Measurements from ENCODE around the gene RASD2.

Gene RASD2

GRCh38 chr22:35587896-35588295 lies 47.3 kb downstream of the RASD2 start:
- no peak for DNase-seq

- no peak for DNase-seq
These were observed 48.6 kb downstream of the RASD2 start for GRCh38 chr22:35589071-35589755.

- no peak for DNase-seq
These were observed 49.1 kb downstream of the RASD2 start for GRCh38 chr22:35589756-35590093.

- DNase-seq: no peak
These were observed 50.1 kb downstream of the RASD2 start for GRCh38 chr22:35590634-35591295.

DNA sequence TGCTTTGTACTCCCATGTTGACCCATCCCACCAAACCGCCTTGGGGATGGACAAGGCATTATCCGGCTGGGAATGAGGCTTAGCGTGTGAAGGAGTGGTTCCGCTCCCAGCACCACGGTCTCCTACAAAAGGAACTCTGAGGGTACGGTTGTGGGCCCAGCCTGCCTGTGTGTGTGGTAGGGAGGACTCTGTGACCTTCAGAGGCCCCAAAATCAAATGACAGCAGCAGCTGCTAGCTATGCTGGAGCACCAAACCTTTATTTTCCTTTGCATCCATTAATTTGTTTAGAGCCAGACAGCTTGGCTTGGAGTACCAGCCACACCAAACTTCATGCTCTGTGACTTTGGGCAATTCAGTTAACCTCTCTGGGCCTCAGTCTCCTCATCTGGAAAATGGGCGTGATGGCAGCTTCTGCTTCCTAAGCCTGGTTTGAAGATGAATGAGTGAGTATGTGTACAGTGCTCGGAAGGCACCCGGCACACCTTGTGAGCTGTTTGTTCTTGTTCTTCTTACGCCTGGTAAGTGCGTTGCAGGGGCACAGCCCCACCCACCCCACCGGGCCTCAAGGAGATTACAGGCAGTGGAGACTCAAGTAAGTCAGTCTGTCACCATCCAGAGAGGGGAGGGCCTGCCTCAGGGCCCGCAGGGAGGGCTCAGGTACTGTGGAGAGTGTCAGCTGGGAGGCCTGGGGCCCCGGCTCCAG lies 51.2 kb downstream of the RASD2 start:
- DNase-seq: no peak

GRCh38 chr22:35592418-35592967 lies 51.9 kb downstream of the RASD2 start:
- no peak for DNase-seq

GRCh38 chr22:35593071-35593890 lies 52.6 kb downstream of the RASD2 start:
- DNase-seq: no peak

DNA sequence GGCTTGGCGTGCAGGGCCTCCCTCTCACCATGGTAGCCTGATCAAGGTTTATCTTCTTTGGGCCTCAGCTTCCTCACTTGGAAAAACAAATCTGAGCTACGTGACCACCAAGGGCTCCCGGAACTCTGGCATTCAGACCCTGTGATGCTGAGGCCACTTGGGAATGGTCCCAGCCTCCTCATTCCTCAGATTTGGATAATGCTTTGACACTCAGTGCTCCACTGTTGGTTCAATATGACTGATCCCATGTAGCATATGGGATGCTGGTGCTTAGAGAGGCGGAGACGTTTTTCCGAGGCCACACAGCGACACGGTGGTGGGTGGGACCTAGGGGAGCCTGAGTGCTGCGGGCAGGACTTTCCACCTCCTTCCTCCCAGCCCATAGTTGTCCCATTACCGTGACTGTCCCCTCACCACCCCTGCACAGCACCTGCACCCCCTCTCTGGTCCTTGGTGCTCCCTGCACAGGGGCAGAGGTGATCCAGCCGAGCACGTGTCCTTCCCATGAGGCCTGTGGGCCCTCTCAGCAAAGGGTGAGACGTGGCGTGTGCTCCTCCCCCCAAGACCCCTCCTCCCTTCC lies 53.4 kb downstream of the RASD2 start:
- DNase-seq: no peak

DNA sequence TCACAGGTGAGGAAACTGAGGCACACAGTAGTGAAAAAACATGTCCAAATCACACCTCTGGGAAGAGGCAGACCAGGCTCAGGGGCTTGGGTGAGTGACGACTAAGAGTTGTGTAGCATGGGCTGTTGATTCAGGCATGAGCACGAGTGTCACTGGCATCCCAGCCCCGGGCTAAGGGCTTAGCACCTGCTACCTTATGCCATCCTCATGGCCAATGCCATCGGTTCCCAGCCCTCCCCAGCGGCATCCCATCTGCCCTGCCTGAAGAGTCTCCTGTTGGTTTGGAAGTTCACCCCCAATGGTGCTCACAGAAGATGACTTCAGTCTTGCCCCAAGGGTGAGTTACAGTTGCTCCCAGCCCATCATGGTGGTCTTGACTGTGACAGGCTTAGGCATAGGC lies 54.1 kb downstream of the RASD2 start:
- no peak for DNase-seq

DNA sequence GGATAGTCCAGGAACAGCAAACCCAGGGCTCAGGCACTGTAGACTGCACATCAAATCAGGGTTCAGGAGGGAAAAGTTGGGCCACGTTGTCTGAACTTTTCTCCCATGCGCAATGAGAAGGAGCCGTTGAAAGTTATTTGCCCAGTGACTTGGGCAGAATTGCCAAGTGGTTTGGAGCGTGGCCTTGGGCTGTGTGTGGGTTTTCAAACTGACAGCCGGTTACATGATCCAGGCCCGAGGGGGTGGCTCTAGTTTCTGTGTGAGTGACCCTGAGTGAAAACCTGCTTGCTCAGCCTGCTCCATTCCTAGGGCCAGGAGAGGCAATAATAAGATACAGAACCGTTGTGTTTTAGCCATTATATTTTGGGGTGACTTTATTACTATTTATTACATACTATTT lies 56.2 kb downstream of the RASD2 start:
- DNase-seq: no peak

- DNase-seq: no peak
These were observed 57.2 kb downstream of the RASD2 start for GRCh38 chr22:35597692-35598395.

- no peak for DNase-seq
These were observed 57.7 kb downstream of the RASD2 start for GRCh38 chr22:35598396-35598710.

DNA sequence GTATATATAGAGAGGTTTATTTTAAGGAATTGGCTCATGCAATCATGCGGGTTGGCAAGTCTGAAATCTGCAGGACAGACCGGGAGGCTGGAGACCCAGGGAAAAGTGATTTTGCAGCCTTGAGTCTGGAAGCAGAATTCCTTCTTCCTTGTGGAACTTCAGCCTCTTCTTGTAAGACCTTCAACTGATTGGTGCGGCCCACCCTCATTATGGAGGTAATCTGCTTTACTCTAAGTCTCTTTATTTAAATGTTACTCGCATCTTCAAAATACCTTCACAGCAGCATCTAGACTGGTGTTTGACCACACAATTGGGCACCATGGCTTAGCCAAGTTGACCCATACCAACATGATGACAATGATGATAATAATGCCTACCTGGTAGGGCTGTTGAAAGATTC lies 58.7 kb downstream of the RASD2 start:
- DNase-seq: no peak

GRCh38 chr22:35600476-35600875 lies 59.8 kb downstream of the RASD2 start:
- no peak for DNase-seq

- no peak for DNase-seq
These were observed 60.5 kb downstream of the RASD2 start for GRCh38 chr22:35601013-35601580.

DNA sequence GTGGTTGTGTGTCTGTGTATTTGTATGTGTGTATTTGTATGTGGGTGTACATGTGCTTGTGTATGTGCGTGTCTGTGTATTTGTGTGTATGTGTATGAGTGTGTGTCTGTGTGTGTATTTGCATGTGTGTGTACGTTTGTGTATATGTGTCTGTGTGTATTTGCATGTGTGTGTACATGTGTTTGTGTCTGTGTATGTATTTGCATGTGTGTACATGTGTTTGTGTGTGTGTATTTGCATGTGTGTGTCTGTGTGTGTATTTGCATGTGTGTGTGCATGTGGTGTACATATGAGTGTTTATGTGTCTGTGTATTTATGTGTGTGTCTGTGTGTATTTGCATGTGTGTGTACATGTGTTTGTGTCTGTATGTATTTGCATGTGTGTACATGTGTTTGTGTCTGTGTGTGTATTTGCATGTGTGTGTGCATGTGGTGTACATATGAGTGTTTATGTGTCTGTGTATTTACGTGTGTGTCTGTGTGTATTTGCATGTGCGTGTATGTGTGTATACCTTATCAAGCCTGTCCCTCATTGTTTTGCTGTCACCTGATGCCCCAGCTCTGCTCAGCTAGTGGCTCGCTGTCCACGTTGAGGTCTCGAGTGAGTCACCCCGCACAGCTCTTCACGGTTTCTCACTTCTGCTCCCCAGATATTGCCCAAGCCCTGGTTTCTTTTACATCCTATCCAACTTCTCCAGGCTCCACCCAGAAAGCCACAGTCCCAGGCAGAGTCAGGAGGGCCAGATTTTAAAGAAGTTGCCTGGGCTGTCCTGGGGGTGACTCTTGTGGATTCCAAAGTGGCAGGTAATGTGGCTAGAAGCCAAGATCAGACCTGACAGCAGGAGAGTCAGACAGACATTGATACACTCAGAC lies 61.3 kb downstream of the RASD2 start:
- no peak for DNase-seq

All from NCI-H2171 treated with DMSO at 0.1 percent for 48 hours (cell line).